ENCODE measurements around the gene CCZ1.
A peak's percentile ranks its signal among the peaks of the same experiment; 100 is the strongest.
"Not testable (repeated sequence)": the region's sequence is repeated elsewhere in the genome, so short reads cannot be mapped to it uniquely, and the experiment has no call there.

CCZ1 gene

DNA sequence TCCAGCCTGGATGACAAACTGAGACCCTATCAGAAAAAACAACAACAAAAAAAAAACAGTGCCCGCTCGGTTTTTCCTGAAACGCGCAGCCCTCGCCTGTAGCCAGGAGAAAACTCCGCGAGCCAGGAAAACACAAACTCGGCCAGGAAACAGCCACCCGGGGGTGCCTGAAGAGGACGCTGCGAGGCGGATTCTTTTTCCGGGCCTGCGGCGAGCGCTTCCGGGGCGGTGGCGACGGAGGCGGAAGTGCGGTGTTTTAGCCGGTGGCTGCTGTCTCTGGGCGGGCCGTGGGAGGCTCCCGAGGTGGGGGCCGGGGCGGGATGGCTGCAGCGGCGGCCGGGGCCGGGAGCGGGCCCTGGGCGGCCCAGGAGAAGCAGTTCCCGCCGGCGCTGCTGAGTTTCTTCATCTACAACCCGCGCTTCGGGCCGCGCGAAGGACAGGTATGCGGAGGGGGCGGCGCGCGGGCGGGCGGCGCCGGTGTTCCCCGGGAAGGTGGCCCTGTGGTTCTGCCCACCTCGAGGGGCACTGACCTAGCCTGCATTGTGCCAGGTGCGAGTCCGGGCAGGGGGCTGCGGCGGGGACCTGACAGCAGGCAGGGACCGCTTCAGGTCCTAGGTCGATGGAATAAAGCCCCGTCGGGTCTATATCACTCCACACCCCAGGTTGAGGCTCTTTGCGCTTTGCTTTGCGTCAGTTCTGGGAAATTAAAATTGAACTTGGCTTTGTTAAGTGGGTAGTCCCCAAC is at the start of gene CCZ1:
Gene CCZ1, plus strand, starts transcription at position 254 of the 745 bp plus-strand sequence. Its CDS starts 67 bp downstream, at position 321.
- peak; percentile 76 for DNase-seq (ENCODE audit: low spot score)

DNA sequence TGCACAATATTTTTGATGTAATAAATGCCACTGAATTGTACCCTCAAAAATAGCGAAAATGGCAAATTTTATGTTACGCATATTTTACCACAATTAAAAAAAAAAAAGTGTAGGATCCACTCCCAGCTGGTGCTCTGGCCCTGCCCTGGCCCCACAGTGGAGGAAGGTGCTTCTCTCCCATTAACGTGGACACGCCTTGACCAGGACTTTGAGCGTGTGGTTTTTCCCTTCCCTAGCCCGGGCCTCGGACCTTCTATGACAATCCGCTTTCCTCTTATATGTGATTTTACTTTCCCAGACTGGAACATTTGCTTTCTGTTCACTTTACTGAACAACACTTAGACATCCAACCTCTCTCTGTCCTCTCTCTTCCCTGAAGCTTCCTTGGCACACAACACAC is 47.6 kb upstream of the CCZ1 start:
- DNase-seq (ENCODE audit: low spot score) = no peak

DNA sequence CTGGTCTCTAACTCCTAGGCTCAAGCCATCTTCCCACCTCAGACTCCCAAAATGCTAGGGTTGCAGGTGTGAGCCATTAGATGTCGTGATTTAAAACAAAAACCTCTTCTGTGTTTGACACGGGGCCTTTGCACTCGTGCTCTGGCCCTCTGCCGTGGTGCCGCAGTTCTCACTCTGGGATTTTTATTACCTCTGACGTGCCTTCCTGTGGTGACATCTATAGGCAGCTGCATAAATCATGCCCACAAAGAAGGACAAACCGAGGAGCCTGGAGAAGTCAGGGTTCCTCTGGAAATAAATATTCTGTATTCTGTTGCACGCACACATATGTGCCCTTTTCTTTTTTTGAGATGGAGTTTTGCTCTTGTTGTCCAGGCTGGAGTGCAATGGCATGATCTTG is 43.8 kb upstream of the CCZ1 start:
- no peak for DNase-seq (ENCODE audit: low spot score)

DNA sequence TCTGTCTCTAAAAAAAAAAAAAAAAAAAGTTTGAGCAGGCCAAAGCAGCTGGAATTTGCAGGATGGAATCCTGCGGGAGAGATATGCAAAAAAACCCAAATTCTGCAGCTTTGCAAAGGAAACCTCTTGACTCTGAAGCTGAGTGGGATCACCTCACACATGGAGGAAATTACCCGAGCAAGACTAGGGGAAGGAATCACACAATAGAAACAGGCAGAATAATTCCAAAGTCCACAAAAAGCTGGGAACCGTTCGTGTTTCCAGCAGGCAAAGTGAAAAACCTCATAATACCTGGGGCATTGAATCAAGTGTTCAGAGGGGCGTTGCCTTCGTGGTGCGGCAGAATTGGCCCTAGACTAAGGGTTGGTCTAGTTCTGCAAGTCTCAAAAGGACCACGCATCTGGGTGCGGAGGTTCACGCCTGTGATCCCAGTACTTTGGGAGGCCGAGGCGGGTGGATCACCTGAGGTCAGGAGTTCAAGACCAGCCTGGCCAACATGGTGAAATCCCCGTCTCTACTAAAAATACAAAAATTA is 41.4 kb upstream of the CCZ1 start:
- DNase-seq (ENCODE audit: low spot score) = not testable (repeated sequence)

DNA sequence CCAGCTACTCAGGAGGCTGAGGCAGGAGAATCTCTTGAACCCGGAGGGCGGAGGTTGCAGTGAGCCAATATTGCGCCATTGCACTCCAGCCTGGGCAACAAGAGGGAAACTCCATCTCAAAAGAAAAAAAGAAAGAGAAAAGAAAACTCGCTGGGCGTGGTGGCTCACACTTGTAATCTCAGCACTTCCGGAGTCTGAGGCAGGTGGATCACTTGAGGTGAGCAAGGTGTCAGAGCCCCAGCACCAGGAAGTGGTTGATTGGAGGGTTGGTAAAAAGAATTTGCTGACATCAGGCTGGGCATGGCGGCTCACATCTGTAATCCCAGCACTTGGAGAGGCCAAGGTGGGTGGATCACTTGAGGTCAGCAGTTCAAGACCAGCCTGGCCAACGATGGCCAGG is 40.0 kb upstream of the CCZ1 start:
- not testable (repeated sequence) for DNase-seq (ENCODE audit: low spot score)

DNA sequence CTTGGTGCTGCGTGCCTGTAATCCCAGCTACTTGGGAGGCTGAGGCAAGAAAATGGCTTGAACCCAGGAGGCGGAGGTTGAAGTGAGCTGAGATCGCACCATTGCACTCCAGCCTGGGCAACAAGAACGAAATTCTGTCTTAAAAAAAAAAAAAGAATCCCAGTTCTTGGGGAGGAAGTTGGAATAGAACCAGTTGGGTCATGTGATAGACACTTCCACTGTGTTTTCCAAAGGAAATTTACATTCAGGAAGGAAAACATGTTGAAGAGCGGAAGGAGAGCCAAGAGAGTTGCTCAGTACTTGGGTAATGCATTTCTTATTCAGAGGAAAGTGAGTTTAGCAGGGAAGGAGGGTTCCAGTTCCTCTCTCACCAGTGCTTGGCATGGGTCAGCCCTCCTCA is 37.3 kb upstream of the CCZ1 start:
- not testable (repeated sequence) for DNase-seq (ENCODE audit: low spot score)

DNA sequence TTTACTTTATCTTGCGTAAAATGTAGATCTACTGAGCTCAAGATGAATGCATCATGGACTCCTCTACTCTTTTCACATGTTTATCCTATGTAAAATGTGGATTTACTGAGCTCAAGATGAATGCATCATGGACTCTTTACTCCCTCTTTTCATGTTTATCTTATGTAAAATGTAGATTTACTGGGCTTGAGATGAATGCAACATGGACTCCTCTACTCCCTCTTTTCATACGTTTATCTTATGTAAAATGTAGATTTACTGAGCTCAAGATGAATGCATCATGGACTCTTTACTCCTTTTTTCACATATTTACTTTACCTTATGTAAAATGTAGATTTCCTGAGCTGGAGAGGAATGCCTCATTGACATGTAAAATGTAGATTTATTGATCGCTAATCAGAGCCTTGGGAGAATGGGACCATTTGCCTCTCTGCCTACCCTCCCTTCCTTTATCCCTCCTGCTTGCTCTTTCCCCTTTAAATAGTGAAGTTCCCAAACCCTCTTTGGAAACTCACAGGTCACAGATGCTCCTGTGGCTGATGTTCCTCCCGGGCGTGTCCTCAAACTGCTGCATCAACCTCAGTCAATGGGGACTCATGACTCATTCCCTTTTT is 35.7 kb upstream of the CCZ1 start:
- DNase-seq (ENCODE audit: low spot score) = not testable (repeated sequence)

DNA sequence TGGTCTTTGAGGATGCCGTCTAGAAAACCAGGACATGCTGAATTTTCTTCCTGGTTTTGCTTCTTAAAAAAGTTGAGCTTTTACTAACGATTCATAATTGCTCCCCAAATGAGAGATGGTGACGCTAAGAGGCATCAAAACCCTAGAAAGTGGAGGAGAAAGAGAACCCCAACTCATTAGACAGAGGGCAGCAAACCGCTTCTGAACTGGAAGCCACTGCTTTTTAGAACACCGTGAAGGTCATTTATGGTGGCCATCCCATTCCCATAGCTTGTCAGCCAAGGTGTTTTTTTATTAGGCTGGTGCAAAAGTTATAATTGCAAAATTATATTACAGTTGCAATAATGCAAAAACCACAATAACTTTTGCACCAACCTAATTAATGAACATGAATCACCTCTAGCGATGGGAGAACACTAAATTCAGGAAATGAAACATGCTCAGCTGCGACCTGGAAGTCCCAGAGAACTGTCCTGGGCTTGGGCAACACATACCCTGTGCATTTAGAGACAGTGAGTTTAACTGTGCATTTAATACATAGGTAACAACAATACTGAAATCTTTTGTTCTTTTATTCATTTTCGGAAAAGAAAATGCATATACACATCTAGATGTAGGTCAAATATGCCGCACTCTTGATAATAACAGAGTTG is 33.1 kb upstream of the CCZ1 start:
- DNase-seq (ENCODE audit: low spot score) = not testable (repeated sequence)

DNA sequence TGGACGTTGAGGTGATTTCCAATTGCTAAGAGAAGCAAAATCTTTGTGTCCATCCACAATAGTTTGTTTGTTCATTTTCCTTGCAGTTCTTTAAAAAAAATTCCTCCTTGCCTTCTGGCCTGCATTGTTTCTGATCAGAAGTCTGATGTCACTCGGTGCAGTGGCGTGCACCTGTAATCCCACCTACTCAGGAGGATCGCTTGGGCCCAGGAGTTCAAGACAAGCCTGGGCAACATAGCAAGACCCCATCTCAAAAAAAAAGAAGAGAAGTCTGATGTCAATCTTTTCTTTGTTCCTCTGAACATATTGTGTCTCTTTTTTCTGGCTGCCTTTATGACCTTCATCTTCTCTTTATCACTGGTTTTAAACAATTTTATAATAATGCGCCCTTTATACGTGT is 31.5 kb upstream of the CCZ1 start:
- DNase-seq (ENCODE audit: low spot score) = no peak

DNA sequence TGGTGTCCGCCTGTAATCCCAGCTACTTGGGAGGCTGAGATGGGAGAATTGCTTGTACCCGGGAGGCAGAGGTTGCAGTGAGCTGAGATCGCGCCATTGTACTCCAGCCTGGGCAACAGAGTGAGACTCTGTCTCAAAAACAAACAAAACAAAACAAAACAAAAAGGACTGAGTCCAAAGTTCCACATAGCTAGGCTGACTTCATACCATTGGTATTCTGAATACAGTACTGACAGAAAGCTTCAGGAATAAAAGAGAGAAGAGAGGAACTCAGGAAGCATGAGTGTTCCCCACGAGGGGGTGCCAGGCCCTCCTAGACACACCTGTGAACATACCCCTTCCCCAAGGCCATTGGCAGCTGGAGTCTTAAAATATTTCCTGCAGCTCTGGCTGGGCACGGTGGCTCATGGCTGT is 29.6 kb upstream of the CCZ1 start:
- not testable (repeated sequence) for DNase-seq (ENCODE audit: low spot score)

DNA sequence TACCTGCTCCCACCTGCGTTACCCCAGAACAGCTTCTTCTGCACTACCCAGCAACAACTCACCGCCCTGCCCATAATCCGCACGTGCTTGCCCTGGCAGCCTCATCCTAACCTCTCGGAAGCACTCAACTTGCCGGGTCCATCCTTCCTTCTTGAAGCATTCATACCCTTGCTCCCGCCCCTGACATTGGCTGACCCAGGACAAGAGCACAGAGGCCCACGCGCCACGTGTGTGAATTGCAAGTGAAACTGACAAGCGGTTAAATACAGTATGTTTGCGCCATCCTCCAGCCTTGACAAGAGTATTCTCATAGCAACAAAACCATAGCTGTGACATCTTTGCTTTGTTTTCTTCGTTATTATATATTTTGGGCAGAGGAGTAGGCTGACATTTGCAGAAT is 28.8 kb upstream of the CCZ1 start:
- no peak for DNase-seq (ENCODE audit: low spot score)

DNA sequence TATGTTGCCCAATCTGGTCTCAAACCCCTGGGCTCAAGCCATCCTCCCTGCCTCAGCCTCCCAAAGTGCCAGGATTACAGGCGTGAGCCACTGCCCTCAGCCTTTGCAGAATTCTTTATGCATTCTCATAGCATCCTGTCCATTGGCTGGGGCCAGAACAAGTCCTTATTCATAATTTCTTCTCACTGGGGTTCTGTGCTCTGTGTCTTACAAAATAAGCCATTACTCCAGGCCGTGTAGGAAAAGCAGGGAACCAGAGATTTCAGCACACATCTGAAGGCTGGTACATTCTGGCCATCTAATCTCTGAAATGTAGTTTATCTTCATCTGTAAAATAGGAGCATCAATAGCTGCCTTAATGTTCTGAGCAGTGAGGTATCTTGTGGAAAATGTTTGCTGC is 28.2 kb upstream of the CCZ1 start:
- DNase-seq (ENCODE audit: low spot score) = no peak

DNA sequence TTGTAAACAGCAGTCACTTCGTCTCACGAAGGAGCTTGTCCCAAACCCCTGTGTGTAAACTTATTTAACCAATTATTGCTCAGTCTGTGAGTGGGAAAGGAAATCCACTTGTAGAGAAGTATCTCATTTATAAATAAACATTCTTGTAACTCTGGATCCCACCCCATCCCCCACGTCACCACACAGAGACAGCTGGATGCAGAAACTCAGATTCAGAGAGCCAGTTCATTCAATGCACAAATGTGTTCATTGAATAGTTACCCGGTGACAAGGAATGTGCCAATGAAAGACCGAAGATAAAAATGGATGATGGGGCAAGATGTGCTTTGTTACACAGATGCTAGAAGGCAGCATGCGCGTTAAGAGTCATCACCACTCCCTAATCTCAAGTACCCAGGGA is 26.2 kb upstream of the CCZ1 start:
- DNase-seq (ENCODE audit: low spot score) = no peak

DNA sequence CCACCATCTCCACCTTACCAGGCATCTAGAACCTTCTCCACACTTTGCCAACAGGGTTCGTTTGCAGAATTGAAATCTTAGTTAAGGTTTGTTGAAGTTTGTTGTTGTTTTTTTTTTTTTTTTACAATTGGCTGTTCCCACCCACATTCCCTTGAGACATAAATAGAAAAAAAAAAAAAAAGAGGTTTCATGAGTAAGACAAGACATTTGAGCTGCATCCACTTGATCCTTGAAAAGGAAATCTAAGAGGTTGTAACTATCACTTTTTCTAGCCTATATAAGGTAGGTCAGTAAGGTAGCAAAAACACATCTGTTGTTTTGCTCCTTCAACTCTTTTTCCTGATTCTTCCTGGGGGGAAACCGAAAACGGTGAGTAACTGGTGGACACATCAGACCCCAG is 18.9 kb upstream of the CCZ1 start:
- not testable (repeated sequence) for DNase-seq (ENCODE audit: low spot score)

DNA sequence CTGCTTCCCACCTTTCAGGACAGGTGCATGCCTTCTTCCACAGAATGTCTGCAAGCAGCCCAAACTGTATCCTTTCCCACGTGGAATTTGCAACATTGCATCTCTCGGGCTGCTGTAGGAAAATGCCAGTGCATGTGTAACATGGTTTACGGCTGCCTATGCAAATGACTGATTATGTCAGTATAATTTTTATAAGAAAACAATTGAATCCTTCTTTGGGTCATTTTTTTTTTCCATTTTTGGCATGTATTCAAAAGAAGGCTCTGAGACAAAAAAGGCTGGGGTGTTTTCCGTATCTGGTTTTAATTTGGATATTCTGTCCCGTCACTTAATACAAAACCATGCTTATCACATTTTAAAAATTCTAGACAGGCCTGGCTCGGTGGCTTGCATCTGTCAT is 18.4 kb upstream of the CCZ1 start:
- DNase-seq (ENCODE audit: low spot score) = not testable (repeated sequence)

DNA sequence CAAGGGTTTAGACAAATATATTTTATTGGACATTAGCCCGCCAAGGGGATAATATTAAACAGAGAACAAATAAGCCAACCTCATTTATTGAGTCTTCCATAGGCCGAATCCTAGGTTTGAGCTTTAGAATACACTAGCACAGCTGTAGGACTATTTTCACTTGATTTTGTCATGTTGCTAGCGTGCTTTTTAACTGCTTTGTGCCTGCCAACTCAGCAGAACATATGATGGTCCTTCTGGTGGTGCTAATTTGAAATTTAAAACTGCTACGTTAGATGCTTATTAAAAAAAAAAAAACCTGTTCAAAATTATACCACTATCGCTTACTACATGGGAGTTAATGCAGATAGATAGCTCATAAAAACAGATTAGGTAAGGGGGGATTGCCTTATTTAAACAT is 14.1 kb upstream of the CCZ1 start:
- not testable (repeated sequence) for DNase-seq (ENCODE audit: low spot score)

DNA sequence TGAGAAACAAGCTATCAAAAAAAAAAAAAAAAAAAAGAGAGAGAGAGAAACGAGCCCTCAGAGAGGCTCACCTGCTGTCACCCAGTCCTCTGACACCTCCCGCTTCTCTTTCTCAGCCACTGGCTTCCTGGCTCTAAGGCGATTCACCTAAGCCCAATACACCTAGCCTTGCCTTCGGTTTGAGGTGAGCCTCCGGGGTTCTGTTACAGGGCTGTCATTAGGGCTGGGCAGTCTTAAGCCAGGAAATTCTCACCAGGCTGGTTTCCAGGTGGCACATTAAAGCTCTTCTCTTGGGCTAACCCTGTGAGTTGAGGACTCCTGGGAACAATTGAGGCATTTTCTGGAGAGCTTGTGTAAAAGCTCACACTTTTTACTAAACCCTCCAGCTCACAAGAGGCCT is 10.5 kb upstream of the CCZ1 start:
- not testable (repeated sequence) for DNase-seq (ENCODE audit: low spot score)

DNA sequence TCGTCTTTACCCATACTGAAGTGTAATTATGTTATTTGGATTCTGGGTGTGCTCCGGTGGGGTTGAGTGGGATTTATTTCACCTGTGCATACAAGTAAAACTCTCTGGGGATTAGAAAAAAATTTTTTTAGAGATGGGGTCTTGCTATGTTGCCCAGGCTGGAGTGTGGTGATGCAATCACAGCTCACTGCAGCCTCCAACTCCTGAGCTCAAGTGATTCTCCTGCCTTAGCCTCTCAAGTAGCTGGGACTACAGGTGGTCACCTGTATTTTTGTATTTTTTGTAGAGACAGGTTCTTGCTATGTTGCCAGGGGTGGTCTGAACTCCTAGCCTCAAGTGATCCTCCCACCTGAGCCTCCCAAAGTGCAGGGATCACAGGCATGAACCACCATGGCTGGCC is 8.3 kb upstream of the CCZ1 start:
- DNase-seq (ENCODE audit: low spot score) = not testable (repeated sequence)

DNA sequence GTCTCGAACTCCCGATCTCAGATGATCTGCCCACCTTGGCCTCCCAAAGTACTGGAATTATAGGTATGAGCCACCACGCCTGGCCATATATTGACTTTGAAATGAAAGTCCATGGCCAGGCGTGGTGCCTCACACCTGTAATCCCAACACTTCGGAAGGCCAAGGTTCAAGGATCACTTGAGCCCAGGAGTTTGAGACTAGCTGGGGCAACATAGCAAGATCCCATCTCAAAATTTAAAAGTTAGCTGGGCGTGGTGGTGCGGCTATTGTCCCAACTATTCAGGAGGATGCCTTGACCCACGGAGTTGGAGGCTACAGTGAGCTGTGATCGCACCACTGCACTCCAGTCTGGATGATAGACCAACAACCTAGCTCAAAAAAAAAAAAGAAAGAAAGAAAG is 6.0 kb upstream of the CCZ1 start:
- no peak for DNase-seq (ENCODE audit: low spot score)

DNA sequence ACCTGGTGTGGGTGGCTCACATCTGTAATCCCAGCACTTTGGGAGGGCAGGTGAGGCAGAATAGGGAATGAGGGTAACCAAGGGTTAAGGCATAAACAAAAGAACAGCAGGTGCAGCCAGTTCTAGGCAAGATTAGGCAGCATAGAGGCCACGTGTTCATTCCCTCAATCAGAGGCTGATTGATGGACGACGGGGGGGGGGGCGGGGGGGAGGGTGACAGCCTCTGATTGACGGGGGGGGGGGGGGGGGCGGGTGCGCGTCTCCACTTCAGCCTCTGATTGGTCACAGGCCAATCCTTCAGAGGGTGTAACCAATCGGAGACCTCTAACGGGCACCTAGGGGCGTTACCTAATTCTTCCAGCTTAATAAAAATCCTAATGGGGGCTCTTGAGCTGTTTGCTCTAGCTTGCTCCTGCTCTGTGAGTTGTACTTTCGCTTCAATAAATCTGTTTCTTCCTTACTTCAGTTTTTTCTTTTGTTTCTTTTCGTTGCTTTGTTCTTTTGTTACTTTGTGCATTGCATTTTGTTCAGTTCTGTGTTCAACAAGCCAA is 1.1 kb upstream of the CCZ1 start:
- DNase-seq (ENCODE audit: low spot score) = peak; percentile 50

DNA sequence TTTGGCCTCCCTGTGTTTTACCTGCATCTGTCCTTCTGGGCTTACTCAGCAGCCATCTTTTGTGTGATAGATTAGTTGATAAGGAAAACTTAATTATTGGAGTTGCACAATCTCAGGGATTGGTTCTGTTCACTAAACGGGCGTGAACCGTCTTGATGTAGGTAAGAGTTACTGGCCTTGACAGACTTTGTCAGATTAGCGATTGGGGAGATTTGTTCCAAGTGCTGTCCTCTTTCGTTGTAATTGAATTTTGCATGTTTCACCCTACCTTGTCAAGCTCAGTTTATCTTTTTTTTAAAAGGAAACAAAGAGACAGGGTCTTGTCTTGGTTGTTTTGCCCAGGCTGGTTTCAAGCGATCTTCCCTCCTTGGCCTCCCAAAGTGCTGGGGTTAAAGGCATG is 4.5 kb downstream of the CCZ1 start:
- not testable (repeated sequence) for DNase-seq (ENCODE audit: low spot score)

DNA sequence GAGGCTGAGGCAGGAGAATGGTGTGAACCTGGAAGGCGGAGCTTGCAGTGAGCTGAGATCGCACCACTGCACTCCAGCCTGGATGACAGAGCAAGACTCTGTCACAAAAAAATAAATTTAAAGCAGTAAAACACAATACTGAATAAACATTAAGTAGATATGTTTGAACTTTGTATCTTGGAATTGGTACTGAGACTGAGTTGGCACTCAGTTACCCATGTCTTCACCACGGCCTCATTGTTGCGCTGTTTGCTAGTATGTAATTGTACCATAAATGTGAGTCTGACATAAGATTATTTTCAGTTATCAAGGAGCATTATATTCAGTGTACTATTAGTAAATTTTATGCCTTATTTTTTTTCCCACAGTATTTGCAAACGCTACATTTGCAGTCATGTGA is 6.2 kb downstream of the CCZ1 start:
- DNase-seq (ENCODE audit: low spot score) = not testable (repeated sequence)

DNA sequence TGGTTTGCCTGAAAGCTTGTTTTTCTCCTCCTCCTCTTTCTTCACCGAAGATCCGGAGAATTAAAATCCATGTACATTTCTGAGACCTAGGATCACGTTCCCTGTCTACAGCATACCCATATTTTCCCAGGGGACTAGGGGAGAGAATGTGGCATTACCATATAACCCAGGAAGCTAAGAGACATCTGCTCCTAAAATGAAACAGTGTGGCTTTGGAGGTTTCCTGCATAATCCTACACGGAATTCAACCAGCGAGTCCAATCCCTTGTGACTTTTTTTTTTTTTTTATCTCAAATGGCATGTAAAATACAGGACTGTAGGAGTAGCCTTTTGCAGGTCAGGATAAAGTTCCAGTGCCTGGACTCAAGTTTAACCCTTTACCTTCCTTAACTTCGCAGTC is 10.3 kb downstream of the CCZ1 start:
- not testable (repeated sequence) for DNase-seq (ENCODE audit: low spot score)
